HepG2 (cell line): Measurements from ENCODE around the gene BEND4. TPM values are rescaled to one million over a fixed set of nuclear protein-coding genes. Genes with fewer than 3 reads are reported as not detected.

Source experiments
- ATAC-seq: fragments of 200-7000 bp; cut with Tn5 transposase; 3 replicates; pipeline ENCODE4 v1.9.1; 2020; ENCODE audit warnings: mild to moderate bottlenecking, moderate library complexity
- BruUV-seq: library from RNA; stranded (reverse); fragments of 400-500 nt; replicated peaks from 2 replicates; lab custom pipeline; 2021; lab: Mats Ljungman, UMichigan
- CTCF ChIA-PET: fragments of 300-600 bp; formaldehyde crosslinking; extraction: SDS; loops from one replicate; lab custom pipeline; 2021; ENCODE audit warnings: low total read pairs, inconsistent platforms, low intra/inter-chr PET ratio; lab: Yijun Ruan, JAX
- POLR2A ChIA-PET: fragments of 350-600 bp; sonication (Branson Sonifier 250); formaldehyde crosslinking; loops from one replicate; lab custom pipeline; 2020; ENCODE audit warnings: antibody characterized with exemption, inconsistent platforms; lab: Yijun Ruan, JAX
- DNase-seq: peaks from one replicate; pipeline ENCODE4 v3.0.0-alpha.2; 2015; ENCODE audit warnings: low spot score
- FAIRE-seq: peaks from 3 replicates; lab custom pipeline; 2011; peaks lifted over from hg19 to GRCh38; lab: Jason Lieb, UNC
- H2AFZ ChIP-seq: one replicate; pipeline ENCODE4 v1.6.1; 2011; ENCODE audit warnings: low read length, inconsistent platforms
- H3K27ac ChIP-seq: fragments of 300-600 bp; 3 replicates; pipeline ENCODE4 v1.8.0; 2011; ENCODE audit warnings: mixed run types, mild to moderate bottlenecking, mixed read lengths, low read length, inconsistent platforms; ENCODE audit not compliant: insufficient read depth; ENCODE audit errors: extremely low read length
- H3K27me3 ChIP-seq, 2 experiments: fragments of 200-600 bp in 1 of 2; 2 replicates in 1 of 2; 3 replicates in 1 of 2; pipeline versions ENCODE4 v1.6.0 to v1.8.0; 2011; ENCODE audit warnings: low read length in 2 of 2, mild to moderate bottlenecking in 2 of 2, moderate library complexity in 2 of 2, inconsistent platforms in 1 of 2; ENCODE audit not compliant: insufficient read depth in 2 of 2, control insufficient read depth in 1 of 2
- H3K36me3 ChIP-seq, 2 experiments: fragments of 200-600 bp in 1 of 2; replicated peaks in 1 of 2; 2 replicates in 1 of 2; 3 replicates in 1 of 2; pipeline versions ENCODE4 v1.5.1 to v1.8.0; 2011; ENCODE audit warnings: low read length in 2 of 2, inconsistent platforms in 1 of 2; ENCODE audit not compliant: insufficient read depth in 2 of 2, control insufficient read depth in 1 of 2
- H3K4me1 ChIP-seq: 2 replicates; pipeline ENCODE4 v1.5.1; 2012; ENCODE audit warnings: low read length, inconsistent platforms; ENCODE audit not compliant: insufficient read depth
- H3K4me2 ChIP-seq: 2 replicates; pipeline ENCODE4 v1.6.0; 2011; ENCODE audit warnings: low read depth, low read length, inconsistent platforms
- H3K4me3 ChIP-seq, 3 experiments: fragments of 200-600 bp in 1 of 3; sonication (generic), shearing (Covaris generic) in 1 of 3; replicated peaks in 1 of 3; 2 replicates each; pipeline ENCODE4 v1.5.1; 2011 to 2016; ENCODE audit warnings: low read length in 3 of 3, inconsistent platforms in 2 of 3, low read depth in 2 of 3, mild to moderate bottlenecking in 2 of 3, control low read depth in 1 of 3, mixed read lengths in 1 of 3; ENCODE audit not compliant: insufficient read depth in 1 of 3
- H3K79me2 ChIP-seq: one replicate; pipeline ENCODE4 v1.6.1; 2011; ENCODE audit warnings: low read length, inconsistent platforms; ENCODE audit not compliant: insufficient read depth
- H3K9ac ChIP-seq: 2 replicates; pipeline ENCODE4 v1.6.0; 2011; ENCODE audit warnings: mild to moderate bottlenecking, low read depth, low read length, inconsistent platforms; ENCODE audit not compliant: insufficient read depth
- H3K9me3 ChIP-seq: 2 replicates; pipeline ENCODE4 v1.5.1; 2012; ENCODE audit warnings: mild to moderate bottlenecking, low read length
- H4K20me1 ChIP-seq: 2 replicates; pipeline ENCODE4 v1.6.0; 2011; ENCODE audit warnings: inconsistent platforms, mild to moderate bottlenecking, low read length, moderate library complexity; ENCODE audit not compliant: insufficient read depth
- FIP1L1 ChIP-seq: fragments of 200-400 bp; formaldehyde crosslinking; IDR thresholded peaks from 2 replicates; pipeline ENCODE4 v1.6.1; 2018; ENCODE audit warnings: low read depth, mild to moderate bottlenecking, low read length, moderate library complexity, borderline replicate concordance; ENCODE audit not compliant: insufficient read depth
- GFI1 ChIP-seq: sonication (generic); formaldehyde crosslinking; IDR thresholded peaks from 2 replicates; pipeline ENCODE4 v1.5.0; 2020; ENCODE audit warnings: missing genetic modification reagents, mild to moderate bottlenecking, borderline replicate concordance
- HMGA1 ChIP-seq: sonication (generic); formaldehyde crosslinking; conservative IDR thresholded peaks from 2 replicates; pipeline ENCODE4 v1.4.0; 2020; ENCODE audit warnings: missing genetic modification reagents
- IKZF1 ChIP-seq: fragments of 450-650 bp; IDR thresholded peaks from 2 replicates; pipeline ENCODE4 v1.7.1; 2016
- KMT2A ChIP-seq: sonication (generic); formaldehyde crosslinking; IDR thresholded peaks from 2 replicates; pipeline ENCODE4 v1.4.0; 2020; ENCODE audit warnings: missing genetic modification reagents
- MYNN ChIP-seq: sonication (generic); formaldehyde crosslinking; IDR thresholded peaks from 2 replicates; pipeline ENCODE4 v1.4.0; 2020; ENCODE audit warnings: mild to moderate bottlenecking, low read depth, missing genetic modification reagents
- NCOA5 ChIP-seq: sonication (generic); formaldehyde crosslinking; IDR thresholded peaks from 2 replicates; pipeline ENCODE4 v1.4.0; 2020; ENCODE audit warnings: missing genetic modification reagents
- NFRKB ChIP-seq: fragments of 450-650 bp; IDR thresholded peaks from 2 replicates; pipeline ENCODE4 v1.6.1; 2017
- NFYB ChIP-seq: sonication (generic); formaldehyde crosslinking; IDR thresholded peaks from 2 replicates; pipeline ENCODE4 v1.4.0; 2020; ENCODE audit warnings: missing genetic modification reagents
- SAFB2 ChIP-seq: sonication (generic); formaldehyde crosslinking; IDR thresholded peaks from 2 replicates; pipeline ENCODE4 v1.5.1; 2020; ENCODE audit warnings: missing genetic modification reagents, low read depth, mild to moderate bottlenecking, borderline replicate concordance
- TARDBP ChIP-seq: sonication (generic); formaldehyde crosslinking; IDR thresholded peaks from 2 replicates; pipeline ENCODE4 v1.8.0; 2022; ENCODE audit warnings: mild to moderate bottlenecking, missing genetic modification reagents
- TCF7L2 ChIP-seq: IDR thresholded peaks from 2 replicates; pipeline ENCODE4 v1.6.1; 2011; ENCODE audit warnings: mild to moderate bottlenecking, low read depth, low read length, moderate library complexity
- ZBTB8A ChIP-seq: sonication (generic); formaldehyde crosslinking; IDR thresholded peaks from 2 replicates; pipeline ENCODE4 v1.4.0; 2020; ENCODE audit warnings: mild to moderate bottlenecking, low read depth, missing genetic modification reagents, borderline replicate concordance
- ZNF44 ChIP-seq: sonication (generic); formaldehyde crosslinking; IDR thresholded peaks from 2 replicates; pipeline ENCODE4 v1.5.1; 2020; ENCODE audit warnings: mild to moderate bottlenecking, missing genetic modification reagents
- WGBS: methylation state at CpG from one replicate; pipeline ENCODE4 v1.1.6; 2017; ENCODE audit warnings: low lambda C conversion rate; 5-methylcytosine and 5-hydroxymethylcytosine counted together
- in situ Hi-C: cut with HindIII; loops from 2 replicates; pipeline ENCODE4 v1.10.0; 2017; ENCODE audit warnings: low pct_unique_long_range_greater_than_20kb; ENCODE audit not compliant: extremely low pct_ligation_motif_present
- intact Hi-C: fragments of 100-400 bp; cut with micrococcal nuclease; formaldehyde crosslinking; loops from one replicate; pipeline ENCODE4 v1.10.0; 2022; ENCODE audit not compliant: unreplicated experiment
- polyA plus RNA-seq, 8 experiments: library from polyadenylated mRNA; depleted of rRNA in 3 of 8; stranded (reverse) in 7 of 8; unstranded in 1 of 8; fragments of >200 nt; fragmentation: Illumina TruSeq in 4 of 8; extraction: Trizol in 4 of 8; gene quantifications; 2 replicates each; pipeline versions ENCODE4 v1.2.1 to v1.2.3, GENCODE V29; 2011 to 2016; ENCODE audit warnings: low read depth in 4 of 8, missing spikeins in 1 of 8, mixed read lengths in 1 of 8; ENCODE audit not compliant: insufficient read depth in 1 of 8
- total RNA-seq, 5 experiments: library from RNA; depleted of rRNA; stranded (reverse); fragments of >200 nt; fragmentation: Illumina TruSeq; extraction: Trizol; gene quantifications; 2 replicates each; pipeline ENCODE4 v1.2.3, GENCODE V29; 2016; ENCODE audit warnings: low read depth in 1 of 5
- TF ChIP-seq, protein P1 (sequence below): sonication (generic); formaldehyde crosslinking; IDR thresholded peaks from 2 replicates; pipeline ENCODE4 v1.9.0; 2021; ENCODE audit warnings: missing genetic modification reagents, borderline replicate concordance
- TF ChIP-seq, protein P2 (sequence below): sonication (generic); formaldehyde crosslinking; IDR thresholded peaks from 2 replicates; pipeline ENCODE4 v1.5.0; 2020; ENCODE audit warnings: missing genetic modification reagents, mild to moderate bottlenecking, borderline replicate concordance
- TF ChIP-seq, protein P3 (sequence below), 2 experiments: sonication (generic) in 1 of 2; formaldehyde crosslinking in 1 of 2; IDR thresholded peaks; 2 replicates each; pipeline versions ENCODE4 v1.5.1 to v1.6.1; 2011 to 2020; ENCODE audit warnings: borderline replicate concordance in 1 of 2, low read depth in 1 of 2, low read length in 1 of 2, mild to moderate bottlenecking in 1 of 2, missing genetic modification reagents in 1 of 2, moderate library complexity in 1 of 2

BEND4 gene
- total and polyA plus RNA-seq, 2 of the 13 experiments (the other 11 are each of a cell fraction or from before 2014, with no cell fraction given) = not detected

DNA sequence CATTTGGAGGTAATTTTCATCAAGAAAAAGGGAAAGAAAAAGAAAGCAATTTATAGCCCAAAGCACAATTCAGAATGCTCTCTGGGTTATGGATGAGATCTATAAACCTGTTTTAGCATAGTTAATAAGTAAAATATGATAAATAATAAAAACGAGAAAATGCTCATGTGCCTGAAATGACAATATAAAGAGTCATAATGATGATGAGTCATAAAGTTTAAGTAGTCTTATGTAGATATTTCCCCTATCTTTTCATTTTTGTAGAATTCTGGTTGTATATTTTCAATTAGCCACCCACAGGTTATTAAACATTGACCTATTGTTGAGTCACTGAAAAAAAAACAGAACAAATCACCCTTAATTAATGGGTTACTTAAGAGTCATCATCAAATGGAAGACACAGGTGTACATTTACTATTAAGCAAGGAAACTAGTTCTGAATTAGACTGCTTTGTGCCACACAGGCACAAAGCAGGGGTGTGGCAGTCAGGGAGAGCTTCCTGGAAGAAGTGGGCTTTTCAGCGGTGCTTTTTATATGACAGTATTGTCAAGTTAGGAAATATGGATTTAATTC is 29.3 kb downstream of the BEND4 start:
- Histone ChIP-seq H4K20me1 (no peaks in the 10 kb centered on the region), H3K4me2 (no peak overlapping the region), H3K36me3 (no peaks in the 10 kb centered on the region), H3K27me3 (peaks cover 2 to 26% of the 10 kb centered on the region in 2 experiments; a peak in 4 of 5 replicates), H3K79me2 (no peaks in the 10 kb centered on the region), H2AFZ (no peak overlapping the region), H3K4me1 (no peaks in the 10 kb centered on the region), H3K9ac (no peak overlapping the region), H3K9me3 (no peaks in the 10 kb centered on the region), H3K27ac (no peak overlapping the region), H3K4me3 (no peak overlapping the region)
- intact Hi-C loops = no loop called here
- no peak for FAIRE-seq
- DNase-seq = no peak
- in situ Hi-C loops = no loop called here
- ChIA-PET CTCF (no interaction called here), POLR2A (no interaction called here)
- 31% methylated on average over 2 of the region's 2 CpGs for whole genome bisulfite sequencing
- no peak for ATAC-seq
- no TSS peak for BruUV-seq
- TF ChIP-seq, protein P1, sequence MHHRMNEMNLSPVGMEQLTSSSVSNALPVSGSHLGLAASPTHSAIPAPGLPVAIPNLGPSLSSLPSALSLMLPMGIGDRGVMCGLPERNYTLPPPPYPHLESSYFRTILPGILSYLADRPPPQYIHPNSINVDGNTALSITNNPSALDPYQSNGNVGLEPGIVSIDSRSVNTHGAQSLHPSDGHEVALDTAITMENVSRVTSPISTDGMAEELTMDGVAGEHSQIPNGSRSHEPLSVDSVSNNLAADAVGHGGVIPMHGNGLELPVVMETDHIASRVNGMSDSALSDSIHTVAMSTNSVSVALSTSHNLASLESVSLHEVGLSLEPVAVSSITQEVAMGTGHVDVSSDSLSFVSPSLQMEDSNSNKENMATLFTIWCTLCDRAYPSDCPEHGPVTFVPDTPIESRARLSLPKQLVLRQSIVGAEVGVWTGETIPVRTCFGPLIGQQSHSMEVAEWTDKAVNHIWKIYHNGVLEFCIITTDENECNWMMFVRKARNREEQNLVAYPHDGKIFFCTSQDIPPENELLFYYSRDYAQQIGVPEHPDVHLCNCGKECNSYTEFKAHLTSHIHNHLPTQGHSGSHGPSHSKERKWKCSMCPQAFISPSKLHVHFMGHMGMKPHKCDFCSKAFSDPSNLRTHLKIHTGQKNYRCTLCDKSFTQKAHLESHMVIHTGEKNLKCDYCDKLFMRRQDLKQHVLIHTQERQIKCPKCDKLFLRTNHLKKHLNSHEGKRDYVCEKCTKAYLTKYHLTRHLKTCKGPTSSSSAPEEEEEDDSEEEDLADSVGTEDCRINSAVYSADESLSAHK (CRISPR knock-in tag) = no peak
- TF ChIP-seq KMT2A (CRISPR knock-in tag) (no peak), ZNF44 (no peak), NFYB (CRISPR knock-in tag) (no peak), SAFB2 (CRISPR knock-in tag) (no peak), TARDBP (CRISPR knock-in tag) (no peak), HMGA1 (CRISPR knock-in tag) (no peak), TCF7L2 (no peak), IKZF1 (no peak), ZBTB8A (CRISPR knock-in tag) (no peak), NCOA5 (CRISPR knock-in tag) (no peak), FIP1L1 (no peak), NFRKB (no peak), MYNN (CRISPR knock-in tag) (no peak), GFI1 (no peak)
- TF ChIP-seq, protein P2, sequence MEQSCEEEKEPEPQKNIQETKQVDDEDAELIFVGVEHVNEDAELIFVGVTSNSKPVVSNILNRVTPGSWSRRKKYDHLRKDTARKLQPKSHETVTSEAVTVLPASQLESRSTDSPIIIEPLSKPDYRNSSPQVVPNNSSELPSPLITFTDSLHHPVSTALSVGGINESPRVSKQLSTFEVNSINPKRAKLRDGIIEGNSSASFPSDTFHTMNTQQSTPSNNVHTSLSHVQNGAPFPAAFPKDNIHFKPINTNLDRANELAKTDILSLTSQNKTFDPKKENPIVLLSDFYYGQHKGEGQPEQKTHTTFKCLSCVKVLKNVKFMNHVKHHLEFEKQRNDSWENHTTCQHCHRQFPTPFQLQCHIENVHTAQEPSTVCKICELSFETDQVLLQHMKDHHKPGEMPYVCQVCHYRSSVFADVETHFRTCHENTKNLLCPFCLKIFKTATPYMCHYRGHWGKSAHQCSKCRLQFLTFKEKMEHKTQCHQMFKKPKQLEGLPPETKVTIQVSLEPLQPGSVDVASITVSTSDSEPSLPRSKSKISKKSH = no peak
- TF ChIP-seq, protein P3, sequence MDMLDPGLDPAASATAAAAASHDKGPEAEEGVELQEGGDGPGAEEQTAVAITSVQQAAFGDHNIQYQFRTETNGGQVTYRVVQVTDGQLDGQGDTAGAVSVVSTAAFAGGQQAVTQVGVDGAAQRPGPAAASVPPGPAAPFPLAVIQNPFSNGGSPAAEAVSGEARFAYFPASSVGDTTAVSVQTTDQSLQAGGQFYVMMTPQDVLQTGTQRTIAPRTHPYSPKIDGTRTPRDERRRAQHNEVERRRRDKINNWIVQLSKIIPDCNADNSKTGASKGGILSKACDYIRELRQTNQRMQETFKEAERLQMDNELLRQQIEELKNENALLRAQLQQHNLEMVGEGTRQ (IDR thresholded peaks at IDR 0.05; ENCODE audit: low read depth, low read length) = no peak
- TF ChIP-seq, protein P3 (CRISPR knock-in tag; IDR thresholded peaks at IDR 0.05; ENCODE audit: borderline replicate concordance) = no peak
